SK-N-SH treated with all-trans-retinoic acid at 6 μM for 48 hours (cell line): ENCODE data around the gene TMEM144.

Experiments
- BACH2 ChIP-seq: fragments of 250-450 bp; sonication (Bioruptor Pico); IDR thresholded peaks from 2 replicates; pipeline ENCODE4 v1.9.0; 2021; ENCODE audit warnings: mild to moderate bottlenecking, borderline replicate concordance
- CREB5 ChIP-seq: fragments of 250-450 bp; sonication (Bioruptor Pico); IDR thresholded peaks from 2 replicates; pipeline ENCODE4 v1.5.1; 2020; ENCODE audit warnings: low read depth, mild to moderate bottlenecking, moderate library complexity
- CSDC2 ChIP-seq: fragments of 250-450 bp; sonication (Bioruptor Pico); IDR thresholded peaks from 2 replicates; pipeline ENCODE4 v1.5.0; 2020; ENCODE audit warnings: mild to moderate bottlenecking, moderate library complexity
- GLIS3 ChIP-seq: fragments of 250-450 bp; sonication (Bioruptor Pico); IDR thresholded peaks from 2 replicates; pipeline ENCODE4 v1.5.0; 2020; ENCODE audit warnings: mild to moderate bottlenecking, moderate library complexity
- OSR1 ChIP-seq: fragments of 250-450 bp; sonication (Bioruptor Pico); IDR thresholded peaks from 2 replicates; pipeline ENCODE4 v1.8.0; 2022; ENCODE audit warnings: moderate library complexity, mild to moderate bottlenecking, inconsistent platforms
- PATZ1 ChIP-seq: fragments of 250-450 bp; sonication (Bioruptor Pico); IDR thresholded peaks from 2 replicates; pipeline ENCODE4 v1.8.0; 2020; ENCODE audit warnings: mild to moderate bottlenecking, moderate library complexity, borderline replicate concordance
- POU6F1 ChIP-seq: fragments of 250-450 bp; sonication (Bioruptor Pico); IDR thresholded peaks from 2 replicates; pipeline ENCODE4 v1.8.0; 2021; ENCODE audit warnings: low read depth, mild to moderate bottlenecking, moderate library complexity, borderline replicate concordance
- RARB ChIP-seq: fragments of 250-450 bp; sonication (Bioruptor Pico); IDR thresholded peaks from 2 replicates; pipeline ENCODE4 v1.8.0; 2021; ENCODE audit warnings: mild to moderate bottlenecking, moderate library complexity
- SNAI2 ChIP-seq: fragments of 250-450 bp; sonication (Bioruptor Pico); IDR thresholded peaks from 2 replicates; pipeline ENCODE4 v1.5.0; 2020; ENCODE audit warnings: mild to moderate bottlenecking, moderate library complexity
- ZFP3 ChIP-seq: fragments of 250-450 bp; sonication (Bioruptor Pico); IDR thresholded peaks from 2 replicates; pipeline ENCODE4 v1.5.0; 2020; ENCODE audit warnings: mild to moderate bottlenecking, moderate library complexity
- ZFP30 ChIP-seq: fragments of 450-650 bp; formaldehyde crosslinking; IDR thresholded peaks from 2 replicates; pipeline ENCODE4 v1.5.0; 2022; ENCODE audit warnings: mild to moderate bottlenecking, moderate library complexity
- ZNF70 ChIP-seq: fragments of 450-650 bp; formaldehyde crosslinking; IDR thresholded peaks from 2 replicates; pipeline ENCODE4 v1.5.0; 2020; ENCODE audit warnings: mild to moderate bottlenecking, moderate library complexity

- TF ChIP-seq POU6F1 (CRISPR knock-in tag) (no peak), CSDC2 (no peak), PATZ1 (CRISPR knock-in tag) (no peak), ZFP30 (CRISPR knock-in tag) (no peak), ZFP3 (CRISPR knock-in tag) (no peak), RARB (CRISPR knock-in tag) (no peak), SNAI2 (no peak), CREB5 (CRISPR knock-in tag) (no peak), GLIS3 (CRISPR knock-in tag) (no peak), BACH2 (CRISPR knock-in tag) (no peak), OSR1 (CRISPR knock-in tag) (no peak), ZNF70 (CRISPR knock-in tag) (no peak)
Observed at GRCh38 chr4:158169506-158169905, 40.8 kb upstream of the TMEM144 start.
